ENCODE data around the gene SH2D3C. TPM values are rescaled to one million over a fixed set of nuclear protein-coding genes. Genes with fewer than 3 reads are reported as not detected.

Gene SH2D3C
- polyA plus RNA-seq, 4 donors: 0.67 to 12.6 (median 4.4) TPM

GRCh38 chr9:127816362-127816725 lies 37.9 kb upstream of the SH2D3C start:
- Histone ChIP-seq H3K9me3 (ENCODE audit: control insufficient read depth in 2 of 2, insufficient read depth in 1 of 2, low read depth in 1 of 2, low read length in 1 of 2) (no peaks in the 10 kb centered on the region), H3K27ac (ENCODE audit: low read depth in 1 of 3, low read length in 2 of 3) (no peak overlapping the region), H3K36me3 (ENCODE audit: control insufficient read depth in 3 of 3, insufficient read depth in 2 of 3, low read depth in 1 of 3, low read length in 3 of 3) (peaks cover 4 to 79% (median 10%) of the 10 kb centered on the region in 3 donors), H3K4me3 (ENCODE audit: low read depth in 1 of 3, low read length in 3 of 3) (no peak overlapping the region), H3K27me3 (ENCODE audit: control insufficient read depth in 3 of 3, insufficient read depth in 3 of 3, low read length in 3 of 3) (no peaks in the 10 kb centered on the region), H3K4me1 (ENCODE audit: control insufficient read depth in 3 of 3, insufficient read depth in 2 of 3, low read depth in 1 of 3, low read length in 2 of 3) (no peaks in the 10 kb centered on the region)
- FAIRE-seq (no peak), DNase-seq (no peak)
- WGBS, 3 donors: 44 to 73% (median 72%) methylated on average over 2 to 3 of the region's 3 CpGs

GRCh38 chr9:127815512-127816361 lies 37.3 kb upstream of the SH2D3C start:
- FAIRE-seq (no peak), DNase-seq (no peak)
- Histone ChIP-seq H3K4me3 (ENCODE audit: low read depth in 1 of 3, low read length in 3 of 3) (no peak overlapping the region), H3K4me1 (ENCODE audit: control insufficient read depth in 3 of 3, insufficient read depth in 2 of 3, low read depth in 1 of 3, low read length in 2 of 3) (no peaks in the 10 kb centered on the region), H3K36me3 (ENCODE audit: control insufficient read depth in 3 of 3, insufficient read depth in 2 of 3, low read depth in 1 of 3, low read length in 3 of 3) (peaks cover 4 to 82% (median 10%) of the 10 kb centered on the region in 3 donors), H3K27me3 (ENCODE audit: control insufficient read depth in 3 of 3, insufficient read depth in 3 of 3, low read length in 3 of 3) (no peaks in the 10 kb centered on the region), H3K9me3 (ENCODE audit: control insufficient read depth in 2 of 2, insufficient read depth in 1 of 2, low read depth in 1 of 2, low read length in 1 of 2) (no peaks in the 10 kb centered on the region), H3K27ac (ENCODE audit: low read depth in 1 of 3, low read length in 2 of 3) (no peak overlapping the region)
- 88 to 92% (median 90%) methylated on average over 26 to 33 of the region's 33 CpGs for WGBS, 3 donors

- FAIRE-seq (no peak), DNase-seq (no peak)
- H3K36me3 ChIP-seq (ENCODE audit: control insufficient read depth in 3 of 3, insufficient read depth in 2 of 3, low read depth in 1 of 3, low read length in 3 of 3): peaks cover 6 to 90% (median 10%) of the 10 kb centered on the region in 3 donors
- H3K9me3 ChIP-seq (ENCODE audit: control insufficient read depth in 2 of 2, insufficient read depth in 1 of 2, low read depth in 1 of 2, low read length in 1 of 2): no peaks in the 10 kb centered on the region
- no peaks in the 10 kb centered on the region for H3K27me3 ChIP-seq (ENCODE audit: control insufficient read depth in 3 of 3, insufficient read depth in 3 of 3, low read length in 3 of 3)
- H3K27ac ChIP-seq (ENCODE audit: low read depth in 1 of 3, low read length in 2 of 3): no peak overlapping the region
- WGBS, 3 donors: 86 to 92% (median 90%) methylated on average over 11 of the region's 11 CpGs
- H3K4me3 ChIP-seq (ENCODE audit: low read depth in 1 of 3, low read length in 3 of 3): no peak overlapping the region
- peaks cover 0 to 4% (median 0%) of the 10 kb centered on the region in 3 donors for H3K4me1 ChIP-seq (ENCODE audit: control insufficient read depth in 3 of 3, insufficient read depth in 2 of 3, low read depth in 1 of 3, low read length in 2 of 3)
These were observed 36.4 kb upstream of the SH2D3C start for GRCh38 chr9:127814619-127815511.

- WGBS, 3 donors: 73 to 77% (median 74%) methylated on average over 8 to 9 of the region's 9 CpGs
These were observed 35.3 kb upstream of the SH2D3C start for GRCh38 chr9:127813686-127814226.

GRCh38 chr9:127812936-127813675 lies 34.6 kb upstream of the SH2D3C start:
- H3K4me3 ChIP-seq (ENCODE audit: low read depth in 1 of 3, low read length in 3 of 3): no peak overlapping the region
- FAIRE-seq: no peak
- H3K36me3 ChIP-seq (ENCODE audit: control insufficient read depth in 3 of 3, insufficient read depth in 2 of 3, low read depth in 1 of 3, low read length in 3 of 3): peaks cover 6 to 88% (median 10%) of the 10 kb centered on the region in 3 donors

More at GRCh38 chr9:127813686-127814226, 35.3 kb upstream of the SH2D3C start:
- DNase-seq: no peak
- Histone ChIP-seq H3K4me3 (ENCODE audit: low read depth in 1 of 3, low read length in 3 of 3) (no peak overlapping the region), H3K27me3 (ENCODE audit: control insufficient read depth in 3 of 3, insufficient read depth in 3 of 3, low read length in 3 of 3) (no peaks in the 10 kb centered on the region), H3K27ac (ENCODE audit: low read depth in 1 of 3, low read length in 2 of 3) (no peak overlapping the region), H3K4me1 (ENCODE audit: control insufficient read depth in 3 of 3, insufficient read depth in 2 of 3, low read depth in 1 of 3, low read length in 2 of 3) (peaks cover 0 to 12% (median 0%) of the 10 kb centered on the region in 3 donors), H3K36me3 (ENCODE audit: control insufficient read depth in 3 of 3, insufficient read depth in 2 of 3, low read depth in 1 of 3, low read length in 3 of 3) (peaks cover 6 to 87% (median 10%) of the 10 kb centered on the region in 3 donors), H3K9me3 (ENCODE audit: control insufficient read depth in 2 of 2, insufficient read depth in 1 of 2, low read depth in 1 of 2, low read length in 1 of 2) (no peaks in the 10 kb centered on the region)
- no peak for FAIRE-seq

GRCh38 chr9:127812011-127812410 lies 33.5 kb upstream of the SH2D3C start:
- Histone ChIP-seq H3K9me3 (ENCODE audit: control insufficient read depth in 2 of 2, insufficient read depth in 1 of 2, low read depth in 1 of 2, low read length in 1 of 2) (no peaks in the 10 kb centered on the region), H3K27ac (ENCODE audit: low read depth in 1 of 3, low read length in 2 of 3) (no peak overlapping the region), H3K4me3 (ENCODE audit: low read depth in 1 of 3, low read length in 3 of 3) (no peak overlapping the region), H3K36me3 (ENCODE audit: control insufficient read depth in 3 of 3, insufficient read depth in 2 of 3, low read depth in 1 of 3, low read length in 3 of 3) (peaks cover 6 to 88% (median 12%) of the 10 kb centered on the region in 3 donors), H3K27me3 (ENCODE audit: control insufficient read depth in 3 of 3, insufficient read depth in 3 of 3, low read length in 3 of 3) (no peaks in the 10 kb centered on the region), H3K4me1 (ENCODE audit: control insufficient read depth in 3 of 3, insufficient read depth in 2 of 3, low read depth in 1 of 3, low read length in 2 of 3) (peaks cover 0 to 12% (median 0%) of the 10 kb centered on the region in 3 donors)
- no peak for FAIRE-seq
- DNase-seq: no peak
- 87 to 89% (median 88%) methylated on average over 6 of the region's 6 CpGs for WGBS, 3 donors

More at GRCh38 chr9:127812936-127813675, 34.6 kb upstream of the SH2D3C start:
- no peaks in the 10 kb centered on the region for H3K27me3 ChIP-seq (ENCODE audit: control insufficient read depth in 3 of 3, insufficient read depth in 3 of 3, low read length in 3 of 3)
- no peak for DNase-seq
- 88 to 91% (median 89%) methylated on average over 19 of the region's 19 CpGs for WGBS, 3 donors
- H3K9me3 ChIP-seq (ENCODE audit: control insufficient read depth in 2 of 2, insufficient read depth in 1 of 2, low read depth in 1 of 2, low read length in 1 of 2): no peaks in the 10 kb centered on the region
- H3K4me1 ChIP-seq (ENCODE audit: control insufficient read depth in 3 of 3, insufficient read depth in 2 of 3, low read depth in 1 of 3, low read length in 2 of 3): peaks cover 0 to 12% (median 0%) of the 10 kb centered on the region in 3 donors
- no peak overlapping the region for H3K27ac ChIP-seq (ENCODE audit: low read depth in 1 of 3, low read length in 2 of 3)

- FAIRE-seq: no peak
- 86 to 94% (median 93%) methylated on average over 10 of the region's 10 CpGs for WGBS, 3 donors
- peaks cover 0 to 12% (median 0%) of the 10 kb centered on the region in 3 donors for H3K4me1 ChIP-seq (ENCODE audit: control insufficient read depth in 3 of 3, insufficient read depth in 2 of 3, low read depth in 1 of 3, low read length in 2 of 3)
- H3K27me3 ChIP-seq (ENCODE audit: control insufficient read depth in 3 of 3, insufficient read depth in 3 of 3, low read length in 3 of 3): no peaks in the 10 kb centered on the region
- DNase-seq: no peak
- H3K4me3 ChIP-seq (ENCODE audit: low read depth in 1 of 3, low read length in 3 of 3): no peak overlapping the region
- no peaks in the 10 kb centered on the region for H3K9me3 ChIP-seq (ENCODE audit: control insufficient read depth in 2 of 2, insufficient read depth in 1 of 2, low read depth in 1 of 2, low read length in 1 of 2)
- H3K27ac ChIP-seq (ENCODE audit: low read depth in 1 of 3, low read length in 2 of 3): peak overlapping the region; percentile 50 to 79 (median 67)
- H3K36me3 ChIP-seq (ENCODE audit: control insufficient read depth in 3 of 3, insufficient read depth in 2 of 3, low read depth in 1 of 3, low read length in 3 of 3): peaks cover 6 to 88% (median 12%) of the 10 kb centered on the region in 3 donors
These were observed 32.1 kb upstream of the SH2D3C start for GRCh38 chr9:127810378-127811187.
